SW 1271 (cell line): ENCODE data around the gene WNT10A.
"Not testable (repeated sequence)": the region's sequence is repeated elsewhere in the genome, so short reads cannot be mapped to it uniquely, and the experiment has no call there.

Experiments
- DNase-seq, 2 experiments: peaks; one replicate each; lab custom pipeline; 2025; lab: John Stamatoyannopoulos, UW

Gene WNT10A

DNA sequence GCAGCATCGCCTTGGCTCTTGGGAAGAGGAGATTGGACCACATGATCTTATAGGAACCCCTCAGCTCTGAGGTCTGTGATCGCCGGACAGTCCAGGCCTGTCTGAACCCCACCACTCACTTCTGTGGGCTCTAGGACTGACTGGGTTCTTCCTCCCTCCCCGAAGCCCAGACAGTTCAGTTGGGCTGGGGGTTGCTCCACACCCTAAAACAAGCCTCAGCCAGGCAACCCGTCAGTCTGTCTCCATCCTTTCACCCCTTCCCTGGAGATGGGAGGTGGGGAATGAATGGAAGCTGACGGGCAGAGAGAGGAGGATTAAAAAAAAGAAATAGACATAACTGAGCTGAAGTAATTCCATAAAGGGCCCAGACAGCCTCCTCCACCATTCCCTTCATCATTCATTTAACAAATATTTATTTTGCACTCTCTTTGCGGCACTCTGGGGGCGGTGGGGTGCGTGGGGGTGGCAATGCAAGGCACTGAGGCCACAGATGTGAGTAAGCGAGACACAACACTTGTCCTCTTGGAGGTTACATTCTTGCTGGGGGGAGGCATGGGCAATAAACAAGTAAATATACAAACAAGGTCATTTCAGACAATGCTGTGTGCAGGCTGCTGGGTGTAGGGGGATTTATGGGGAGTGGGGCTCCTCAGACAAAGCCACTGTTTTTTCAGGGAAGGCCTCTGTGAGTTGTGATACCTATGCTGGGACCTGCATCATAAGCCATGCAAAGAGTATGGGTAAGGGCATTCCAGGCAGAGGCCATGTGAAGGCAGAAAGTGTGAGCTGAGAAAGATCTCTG lies 12.9 kb downstream of the WNT10A start:
- no peak for DNase-seq

GRCh38 chr2:218894151-218894879 lies 13.7 kb downstream of the WNT10A start:
- DNase-seq: no peak

GRCh38 chr2:218894880-218895157 lies 14.2 kb downstream of the WNT10A start:
- no peak for DNase-seq

DNA sequence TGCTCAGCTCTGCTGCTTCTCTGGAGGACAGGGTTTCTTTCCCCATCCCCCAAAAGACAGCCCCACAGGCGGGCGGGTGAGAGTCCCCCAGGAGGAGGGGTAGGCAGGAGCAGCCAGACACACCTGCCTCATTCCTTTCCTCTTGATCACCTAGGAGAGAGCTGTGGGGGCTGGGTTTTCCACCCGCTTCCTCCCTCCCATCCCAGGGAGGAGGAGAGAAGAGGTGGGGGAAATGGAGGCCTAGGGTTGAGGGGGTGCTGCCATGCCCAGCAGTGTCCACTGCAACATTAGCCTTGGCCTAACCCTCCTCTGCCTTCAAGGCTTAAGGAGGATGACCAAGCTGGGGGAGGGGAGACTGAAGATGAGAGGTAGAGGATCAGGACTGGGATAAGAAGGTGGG lies 14.7 kb downstream of the WNT10A start:
- no peak for DNase-seq

GRCh38 chr2:218895759-218896500 lies 15.3 kb downstream of the WNT10A start:
- DNase-seq: no peak

- no peak for DNase-seq
Measured at GRCh38 chr2:218896501-218897393, 16.1 kb downstream of the WNT10A start.

GRCh38 chr2:218897394-218898108 lies 16.9 kb downstream of the WNT10A start:
- DNase-seq: no peak

- peak in 1 of 2 experiments; percentile 38 for DNase-seq
Measured at GRCh38 chr2:218898109-218898878, 17.6 kb downstream of the WNT10A start.

- no peak for DNase-seq
Measured at GRCh38 chr2:218899147-218899546, 18.5 kb downstream of the WNT10A start.

GRCh38 chr2:218902427-218902826 lies 21.8 kb downstream of the WNT10A start:
- DNase-seq: no peak

- DNase-seq: no peak
Measured at GRCh38 chr2:218904176-218904575, 23.5 kb downstream of the WNT10A start.

- peak; percentile 81 to 91 for DNase-seq
Measured at GRCh38 chr2:218908721-218909619, 28.3 kb downstream of the WNT10A start.

DNA sequence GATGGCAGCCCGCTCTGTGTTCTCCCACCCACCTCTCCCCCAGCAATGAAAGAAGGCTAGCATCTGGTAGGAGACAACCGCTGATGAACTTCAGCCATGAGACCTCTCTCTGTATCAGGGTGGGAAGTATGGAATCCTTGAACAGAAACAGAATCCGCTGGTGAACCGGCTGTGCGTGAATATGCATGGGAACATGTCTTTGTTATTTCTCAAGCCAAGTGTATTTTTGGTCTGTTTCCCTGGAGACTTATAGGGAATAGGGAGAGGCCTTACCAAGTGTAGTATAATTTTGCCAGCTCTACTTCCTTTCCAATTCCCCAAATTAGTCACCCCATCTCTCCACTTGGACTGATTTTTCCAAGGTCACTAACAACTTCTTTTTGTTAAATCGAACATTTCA lies 30.1 kb downstream of the WNT10A start:
- no peak for DNase-seq

DNA sequence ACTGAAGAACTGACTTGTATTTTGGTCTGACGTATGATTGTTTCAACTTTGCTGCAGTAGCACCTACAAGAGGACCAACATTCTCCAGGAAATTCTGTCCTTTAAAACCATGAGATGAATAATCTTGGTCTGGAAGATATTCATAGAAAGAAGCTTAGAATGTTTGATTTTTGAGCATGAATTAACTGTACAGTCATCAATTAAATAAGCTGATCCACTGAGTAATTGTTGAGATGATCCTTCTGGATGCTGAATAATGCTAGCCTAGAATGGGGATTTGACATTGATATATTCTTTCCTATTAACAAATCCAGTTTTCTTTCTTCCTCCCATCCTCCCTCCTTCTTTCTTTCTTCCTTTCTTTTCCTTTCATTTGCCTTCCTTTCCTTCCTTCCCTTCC lies 39.9 kb downstream of the WNT10A start:
- DNase-seq: no peak

DNA sequence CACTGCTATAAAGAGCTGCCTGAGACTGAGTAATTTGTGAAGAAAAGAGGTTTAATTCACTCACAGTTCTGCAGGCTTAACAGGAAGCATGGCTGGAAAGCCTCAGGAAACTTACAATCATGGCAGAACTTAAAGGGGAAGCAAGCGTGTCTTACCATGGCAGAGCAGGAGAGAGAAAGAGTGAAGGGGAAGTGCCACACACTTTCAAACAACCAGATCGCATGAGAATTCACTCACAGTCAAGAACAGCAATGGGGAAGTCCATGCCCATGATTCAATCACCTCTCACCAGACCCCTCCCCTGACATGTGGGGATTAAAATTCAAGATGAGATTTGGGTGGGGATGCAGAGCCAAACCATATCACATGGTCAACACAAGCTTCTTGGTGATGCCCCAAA lies 44.1 kb downstream of the WNT10A start:
- no peak for DNase-seq

DNA sequence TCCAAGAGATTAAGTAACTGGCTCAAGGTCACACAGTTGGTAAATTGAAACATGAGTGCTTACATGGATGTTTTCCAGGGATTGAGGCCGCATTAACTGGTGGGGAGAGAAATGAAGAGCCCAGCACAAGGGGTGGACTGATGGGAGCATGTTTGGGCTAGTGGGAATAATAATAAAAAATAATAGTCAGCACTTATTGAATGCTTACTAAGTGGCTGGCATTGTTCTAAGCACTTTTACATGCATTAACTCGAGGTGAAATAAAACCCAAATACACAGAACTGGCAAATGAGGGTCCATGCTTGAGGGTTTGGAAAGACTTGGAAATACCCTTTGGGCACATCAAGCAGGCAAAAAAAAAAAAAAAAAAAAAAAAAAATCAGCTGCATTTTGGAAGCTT lies 44.8 kb downstream of the WNT10A start:
- no peak for DNase-seq

GRCh38 chr2:218927422-218927821 lies 46.8 kb downstream of the WNT10A start:
- DNase-seq: no peak

- no peak for DNase-seq
Measured at GRCh38 chr2:218927876-218928275, 47.2 kb downstream of the WNT10A start.

DNA sequence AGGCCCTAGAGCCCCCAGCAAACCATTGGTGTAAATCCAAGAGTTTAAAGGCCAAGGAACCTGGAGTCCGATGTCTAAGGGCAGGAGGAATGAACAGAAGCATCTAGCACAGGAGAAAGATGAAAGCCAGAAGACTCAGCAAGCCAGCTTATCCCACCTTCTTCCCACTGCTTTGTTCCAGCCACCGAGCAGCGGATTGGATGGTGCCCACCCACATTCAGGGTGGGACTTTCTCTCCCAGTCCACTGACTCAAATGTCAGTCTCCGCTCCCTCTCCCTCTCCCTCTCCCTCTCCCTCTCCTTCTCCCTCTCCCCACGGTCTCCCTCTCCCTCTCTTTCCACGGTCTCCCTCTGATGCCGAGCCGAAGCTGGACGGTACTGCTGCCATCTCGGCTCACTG lies 49.8 kb downstream of the WNT10A start:
- not testable (repeated sequence) for DNase-seq
